Prostate gland (tissue), 2 donors: ENCODE data around the gene TNFRSF11A.

Experiments used
- CTCF ChIP-seq, 4 experiments: fragments of 200-600 bp in 2 of 4; fragments of 450-650 bp in 2 of 4; sonication (generic) in 2 of 4; IDR thresholded peaks; 1 replicate in 3 of 4; 2 replicates in 1 of 4; pipeline ENCODE4 v1.5.1; 2016 to 2019; ENCODE audit warnings: antibody characterized with exemption in 4 of 4, mild to moderate bottlenecking in 2 of 4, moderate library complexity in 2 of 4
- POLR2A ChIP-seq: fragments of 450-650 bp; IDR thresholded peaks from one replicate; pipeline ENCODE4 v1.6.1; 2016; ENCODE audit warnings: antibody characterized with exemption, mild to moderate bottlenecking
- POLR2AphosphoS5 ChIP-seq: sonication (generic); formaldehyde crosslinking; IDR thresholded peaks from one replicate; pipeline ENCODE4 v1.6.1; 2017; ENCODE audit warnings: antibody characterized with exemption

GRCh38 chr18:62338446-62339105 is 13.5 kb downstream of the TNFRSF11A start:
- TF ChIP-seq CTCF (IDR thresholded peaks at IDR 0.05) (no peak), POLR2AphosphoS5 (no peak), POLR2A (no peak)
